Activated T-helper 1 cell treated with anti-CD3 and anti-CD28 coated beads, Interleukin-2, amount 50 U/mL, for 16 hours (primary cell): ENCODE data around the gene CTDSP1.
A peak's percentile ranks its signal among the peaks of the same experiment; 100 is the strongest.

Source experiments
- DNase-seq, 2 donors: peaks; one replicate each; pipeline ENCODE4 v3.0.0-alpha.2; 2020; ENCODE audit warnings: low read depth in 1 of 2, low spot score in 1 of 2

The CTDSP1 gene

GRCh38 chr2:218398437-218399390 lies 954 bp upstream of the CTDSP1 start:
- DNase-seq, result peak; percentile 46 to 54

- DNase-seq, result no peak
Observed at GRCh38 chr2:218400167-218400929, 680 bp downstream of the CTDSP1 start.

- DNase-seq, result no peak
Observed at GRCh38 chr2:218400930-218401881, 1.5 kb downstream of the CTDSP1 start.

GRCh38 chr2:218401890-218402289 lies 2.2 kb downstream of the CTDSP1 start:
- DNase-seq, result no peak

GRCh38 chr2:218402491-218402901 lies 2.8 kb downstream of the CTDSP1 start:
- no peak for DNase-seq

- no peak for DNase-seq
Observed at GRCh38 chr2:218402911-218403411, 3.3 kb downstream of the CTDSP1 start.

- DNase-seq, result no peak
Observed at GRCh38 chr2:218403810-218404209, 4.1 kb downstream of the CTDSP1 start.

- no peak for DNase-seq
Observed at GRCh38 chr2:218404351-218405085, 4.8 kb downstream of the CTDSP1 start.

GRCh38 chr2:218405086-218405745 lies 5.5 kb downstream of the CTDSP1 start:
- no peak for DNase-seq

- no peak for DNase-seq
Observed at GRCh38 chr2:218405746-218406208, 6.1 kb downstream of the CTDSP1 start.

- DNase-seq, result peak; percentile 85 to 93
Observed at GRCh38 chr2:218406209-218406948, 6.7 kb downstream of the CTDSP1 start.

- peak; percentile 32 to 47 for DNase-seq
Observed at GRCh38 chr2:218406949-218407618, 7.4 kb downstream of the CTDSP1 start.

GRCh38 chr2:218407717-218408116 lies 8.0 kb downstream of the CTDSP1 start:
- no peak for DNase-seq

GRCh38 chr2:218418321-218418716 lies 18.7 kb downstream of the CTDSP1 start:
- DNase-seq, result no peak

GRCh38 chr2:218418717-218419458 lies 19.2 kb downstream of the CTDSP1 start, which contains the start of gene VIL1:
VIL1 (plus strand) TSS chr2:218419123; CDS start chr2:218423779, 4,656 bp downstream.
- DNase-seq, result no peak

GRCh38 chr2:218419630-218420216 lies 20.1 kb downstream of the CTDSP1 start:
- no peak for DNase-seq

- no peak for DNase-seq
Observed at GRCh38 chr2:218421027-218421426, 21.4 kb downstream of the CTDSP1 start.
